Measurements from ENCODE around the gene OOSP1. TPM values are rescaled to one million over a fixed set of nuclear protein-coding genes. Genes with fewer than 3 reads are reported as not detected.

OOSP1 gene
- total and polyA plus RNA-seq, 2 of the 8 experiments (the other 6 are each of a cell fraction or from before 2014, with no cell fraction given): not detected

- H2BK120ac ChIP-seq (replicated peaks; ENCODE audit: low read depth, low read length): no peak overlapping the region
- DNase-seq (ENCODE audit: low read depth in 1 of 2, low spot score in 2 of 2) (peak in 1 of 2 experiments; percentile 55), FAIRE-seq (peak; percentile 32)
- no peak overlapping the region for H2BK15ac ChIP-seq (ENCODE audit: low read length)
- no peak overlapping the region for H3K18ac ChIP-seq (ENCODE audit: extremely low read depth, low read length)
- no peaks in the 10 kb centered on the region for H3K79me2 ChIP-seq (ENCODE audit: control insufficient read depth in 1 of 2, insufficient read depth in 2 of 2, low read length in 2 of 2)
- no peaks in the 10 kb centered on the region for H4K20me1 ChIP-seq (replicated peaks in 1 of 2; ENCODE audit: control insufficient read depth in 1 of 2, insufficient read depth in 2 of 2, low read length in 2 of 2)
- H2BK20ac ChIP-seq (ENCODE audit: low read length): no peak overlapping the region
- no peaks in the 10 kb centered on the region for H3K4me1 ChIP-seq (replicated peaks in 1 of 4; ENCODE audit: control insufficient read depth in 3 of 4, insufficient read depth in 4 of 4, low read length in 3 of 4)
- H2BK12ac ChIP-seq (ENCODE audit: low read depth, low read length): no peak overlapping the region
- no peaks in the 10 kb centered on the region for H3K79me1 ChIP-seq (ENCODE audit: low read depth, low read length)
- no peak overlapping the region for H4K8ac ChIP-seq (ENCODE audit: extremely low read depth, insufficient read depth, low read length)
- no peak overlapping the region for H4K91ac ChIP-seq (replicated peaks; ENCODE audit: insufficient read length, low read length)
- H3K23me2 ChIP-seq (ENCODE audit: low read depth, low read length): no peaks in the 10 kb centered on the region
- H3K9ac ChIP-seq (replicated peaks in 1 of 4; ENCODE audit: extremely low read depth in 1 of 4, low read depth in 3 of 4, low read length in 3 of 4): no peak overlapping the region
- WGBS, 2 experiments (ENCODE audit: extremely low coverage in 1 of 2, insufficient coverage in 1 of 2, insufficient read length in 1 of 2, insufficient replicate concordance in 2 of 2, low coverage in 1 of 2, low lambda C conversion rate in 2 of 2, missing lambda C conversion rate in 1 of 2): 46% methylated on average over 3 of the region's 3 CpGs; no CpG with 5 or more reads in 1 of the 2 experiments
- CTCF ChIA-PET (ENCODE audit: partially characterized antibody): interaction anchor here (0.7 to 3.4 kb wide), 35 partner anchors 9 to 718 kb away, joined by 3 to 29 read pairs (median 5); partner anchors contain the start of genes MRPL16, OOSP1 and STX3
- TF ChIP-seq TAF7 (optimal IDR thresholded peaks at IDR 0.05; ENCODE audit: borderline replicate concordance, low read depth, low read length) (no peak), BCL11A (IDR thresholded peaks at IDR 0.05; ENCODE audit: low read depth in 2 of 2, low read length in 2 of 2) (no peak), ATF3 (IDR thresholded peaks at IDR 0.05; ENCODE audit: insufficient read depth, low read depth, low read length) (no peak), RAD21 (IDR thresholded peaks at IDR 0.05 in 1 of 2, conservative IDR thresholded peaks at IDR 0.05 in 1 of 2; ENCODE audit: low read depth in 2 of 2, low read length in 2 of 2) (peak; percentile 80 to 88), BACH1 (IDR thresholded peaks at IDR 0.05; ENCODE audit: low read length) (no peak), CTCF (IDR thresholded peaks at IDR 0.05; ENCODE audit: control extremely low read depth in 1 of 3, insufficient read depth in 1 of 3, low read depth in 1 of 3, low read length in 3 of 3) (peak in 2 of 3 experiments; percentile 54 to 66; a peak in 3 of 4 replicates)
- H3K9me3 ChIP-seq (ENCODE audit: insufficient read depth in 2 of 2, low read depth in 1 of 2, low read length in 1 of 2): peaks cover 20 to 28% of the 10 kb centered on the region in 2 experiments
- no peak overlapping the region for H3K14ac ChIP-seq (ENCODE audit: insufficient read length)
- no peaks in the 10 kb centered on the region for H3K36me3 ChIP-seq (ENCODE audit: control insufficient read depth in 2 of 4, insufficient read depth in 4 of 4, low read length in 3 of 4)
- no peak overlapping the region for H2BK5ac ChIP-seq (ENCODE audit: low read depth, low read length)
- no peak overlapping the region for H3K23ac ChIP-seq (ENCODE audit: insufficient read length)
- no peak overlapping the region for H3K4me3 ChIP-seq (ENCODE audit: extremely low read depth in 1 of 4, insufficient read depth in 2 of 4, low read depth in 3 of 4, low read length in 4 of 4)
- no peak overlapping the region for H3K27ac ChIP-seq (ENCODE audit: low read depth, low read length)
- H2AFZ ChIP-seq (ENCODE audit: low read length): no peak overlapping the region
- H3K27me3 ChIP-seq (replicated peaks in 1 of 4; ENCODE audit: control insufficient read depth in 3 of 4, extremely low read depth in 1 of 4, insufficient read depth in 3 of 4, low read length in 3 of 4): no peaks in the 10 kb centered on the region
- no peak overlapping the region for H3K4ac ChIP-seq (replicated peaks; ENCODE audit: insufficient read length, low read depth, low read length)
- H2AK5ac ChIP-seq (ENCODE audit: low read depth, low read length): no peak overlapping the region
- no peak overlapping the region for H4K5ac ChIP-seq (ENCODE audit: insufficient read length, low read depth, low read length)
- no peak overlapping the region for H3K4me2 ChIP-seq (ENCODE audit: insufficient read depth in 1 of 2, low read depth in 2 of 2, low read length in 2 of 2)
- POLR2A ChIA-PET (ENCODE audit: partially characterized antibody): interaction anchor here (0.8 to 1.4 kb wide), 3 partner anchors 109 to 164 kb away, joined by 3 to 4 read pairs (median 3); partner anchors contain the start of genes MRPL16 and STX3
- no peak overlapping the region for H3K56ac ChIP-seq (replicated peaks; ENCODE audit: insufficient read length, low read depth, low read length)
These were observed 19.1 kb upstream of the OOSP1 start for GRCh38 chr11:59918987-59919589.

Data from H1 (cell line).